Astrocyte of the spinal cord (primary cell): ENCODE measurements around the gene FOXK1.
"Not testable (repeated sequence)": the region's sequence is repeated elsewhere in the genome, so short reads cannot be mapped to it uniquely, and the experiment has no call there.

Experiments
- DNase-seq: peaks from one replicate; pipeline ENCODE4 v3.0.0; 2011; ENCODE audit warnings: low read depth, low spot score
- H3K4me3 ChIP-seq: 2 replicates; pipeline ENCODE4 v1.5.1; 2011; ENCODE audit warnings: low read depth, mild to moderate bottlenecking, low read length, moderate library complexity
- in situ Hi-C: cut with HindIII; loops from 2 replicates; pipeline ENCODE4 v1.10.0; 2017; ENCODE audit warnings: low sequenced_read_pairs
- TF ChIP-seq, protein P1 (sequence below): IDR thresholded peaks from 2 replicates; pipeline ENCODE4 v1.5.1; 2012; ENCODE audit warnings: low read depth, mild to moderate bottlenecking, low read length, inconsistent platforms

FOXK1 gene

DNA sequence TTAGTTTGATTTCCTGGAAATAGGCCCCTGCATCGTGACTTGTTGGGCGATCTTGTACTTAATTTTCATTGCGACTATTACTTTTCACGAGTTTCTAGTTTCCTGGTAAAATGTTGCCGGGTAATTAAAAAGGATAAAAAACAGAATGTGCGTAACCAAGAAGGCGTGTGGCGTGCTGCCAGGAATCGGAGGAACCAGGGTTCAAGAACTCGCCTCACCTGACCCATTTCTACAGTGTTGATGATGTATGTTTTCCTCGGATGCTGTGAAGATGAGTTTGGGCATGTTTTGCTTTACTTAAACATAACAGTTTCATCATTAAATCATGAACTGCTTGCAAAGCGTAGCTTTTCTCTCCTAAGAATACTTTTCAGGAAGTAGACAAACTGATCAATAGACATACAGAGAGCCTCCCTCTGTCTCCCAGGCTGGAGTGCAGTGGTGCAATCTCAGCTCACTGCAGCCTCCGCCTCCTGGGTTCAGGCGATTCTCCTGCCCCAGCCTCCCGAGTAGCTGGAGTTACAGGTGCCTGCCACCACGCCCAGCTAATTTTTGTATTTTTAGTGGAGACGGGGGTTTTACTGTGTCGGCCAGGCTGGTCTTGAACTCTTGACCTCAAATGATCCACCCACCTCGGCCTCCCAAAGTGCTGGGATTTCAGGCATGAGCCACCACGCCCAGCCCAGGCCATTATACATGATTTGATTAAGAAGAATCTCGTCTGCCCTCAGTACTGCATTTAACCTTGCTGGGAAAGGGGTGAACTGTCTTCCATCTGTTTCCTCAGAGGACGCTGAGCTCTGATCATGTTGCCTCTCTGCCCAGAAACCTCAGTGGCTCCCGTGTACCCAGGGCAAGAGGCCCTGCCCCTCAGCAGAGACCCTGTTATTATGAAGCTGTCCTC, 9.1 kb downstream of the FOXK1 start:
- no peak overlapping the region for H3K4me3 ChIP-seq
- in situ Hi-C loops: no loop called here
- TF ChIP-seq, protein P1, sequence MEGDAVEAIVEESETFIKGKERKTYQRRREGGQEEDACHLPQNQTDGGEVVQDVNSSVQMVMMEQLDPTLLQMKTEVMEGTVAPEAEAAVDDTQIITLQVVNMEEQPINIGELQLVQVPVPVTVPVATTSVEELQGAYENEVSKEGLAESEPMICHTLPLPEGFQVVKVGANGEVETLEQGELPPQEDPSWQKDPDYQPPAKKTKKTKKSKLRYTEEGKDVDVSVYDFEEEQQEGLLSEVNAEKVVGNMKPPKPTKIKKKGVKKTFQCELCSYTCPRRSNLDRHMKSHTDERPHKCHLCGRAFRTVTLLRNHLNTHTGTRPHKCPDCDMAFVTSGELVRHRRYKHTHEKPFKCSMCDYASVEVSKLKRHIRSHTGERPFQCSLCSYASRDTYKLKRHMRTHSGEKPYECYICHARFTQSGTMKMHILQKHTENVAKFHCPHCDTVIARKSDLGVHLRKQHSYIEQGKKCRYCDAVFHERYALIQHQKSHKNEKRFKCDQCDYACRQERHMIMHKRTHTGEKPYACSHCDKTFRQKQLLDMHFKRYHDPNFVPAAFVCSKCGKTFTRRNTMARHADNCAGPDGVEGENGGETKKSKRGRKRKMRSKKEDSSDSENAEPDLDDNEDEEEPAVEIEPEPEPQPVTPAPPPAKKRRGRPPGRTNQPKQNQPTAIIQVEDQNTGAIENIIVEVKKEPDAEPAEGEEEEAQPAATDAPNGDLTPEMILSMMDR: no peak
- DNase-seq: no peak

DNA sequence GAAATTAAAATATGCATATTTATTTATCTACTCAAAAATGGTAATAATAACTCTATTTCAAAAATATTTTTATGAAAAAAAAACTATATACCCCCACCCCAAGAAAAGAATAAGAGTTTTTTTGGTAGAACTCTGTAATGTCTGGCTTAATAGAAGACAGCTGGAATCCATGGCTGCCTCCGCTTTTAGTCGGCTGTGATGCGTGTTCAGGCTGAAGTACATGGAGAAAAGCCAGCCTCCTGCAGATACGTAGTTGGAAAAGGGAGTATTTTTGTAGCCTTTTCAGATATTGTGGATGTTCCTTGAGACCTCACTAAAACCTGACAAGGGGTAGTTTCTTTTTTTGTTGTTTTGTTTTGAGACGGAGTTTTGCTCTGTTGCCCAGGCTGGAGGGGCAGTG, 10.0 kb downstream of the FOXK1 start:
- in situ Hi-C loops: no loop called here
- H3K4me3 ChIP-seq: no peak overlapping the region
- DNase-seq: no peak
- TF ChIP-seq, protein P1: no peak

DNA sequence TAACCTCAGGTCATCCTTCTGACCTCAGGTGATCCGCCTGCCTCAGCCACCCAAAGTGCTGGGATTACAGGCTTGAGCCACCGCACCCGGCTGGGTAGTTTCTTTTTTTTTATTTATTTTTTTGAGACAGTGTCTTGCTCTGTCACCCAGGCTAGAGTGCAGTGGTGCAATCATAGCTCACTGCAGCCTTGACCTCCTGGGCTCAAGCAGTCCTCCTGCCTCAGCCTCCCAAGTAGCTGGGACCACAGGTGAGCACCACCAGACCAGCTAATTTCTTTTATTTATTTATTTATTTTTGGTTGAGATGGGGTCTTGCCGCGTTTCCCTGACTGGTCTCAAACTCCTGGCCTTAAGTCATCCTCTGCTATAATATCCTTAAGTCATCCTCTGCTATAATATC, 10.5 kb downstream of the FOXK1 start:
- H3K4me3 ChIP-seq, in situ Hi-C loops, DNase-seq: not testable (repeated sequence)

DNA sequence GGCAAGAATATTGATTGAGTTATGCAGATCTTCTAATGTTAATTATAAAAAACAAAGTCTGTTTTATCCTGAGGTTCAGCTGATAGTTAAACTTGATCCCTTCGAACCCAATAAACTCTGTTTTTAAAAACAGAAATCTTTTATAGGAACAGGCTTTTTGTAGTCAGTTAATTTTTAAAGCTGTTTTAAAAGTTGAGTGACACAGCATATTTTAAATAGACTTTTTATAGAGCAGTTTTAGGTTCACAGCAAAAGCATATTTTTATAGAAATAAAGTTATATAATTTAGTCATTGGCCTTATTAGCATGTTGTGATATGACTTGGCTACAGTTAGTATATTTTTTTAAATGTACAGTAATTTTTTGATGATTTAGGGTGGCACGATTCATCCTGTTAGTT, 11.1 kb downstream of the FOXK1 start:
- in situ Hi-C loops: no loop called here
- DNase-seq: no peak
- TF ChIP-seq, protein P1: no peak
- no peak overlapping the region for H3K4me3 ChIP-seq

DNA sequence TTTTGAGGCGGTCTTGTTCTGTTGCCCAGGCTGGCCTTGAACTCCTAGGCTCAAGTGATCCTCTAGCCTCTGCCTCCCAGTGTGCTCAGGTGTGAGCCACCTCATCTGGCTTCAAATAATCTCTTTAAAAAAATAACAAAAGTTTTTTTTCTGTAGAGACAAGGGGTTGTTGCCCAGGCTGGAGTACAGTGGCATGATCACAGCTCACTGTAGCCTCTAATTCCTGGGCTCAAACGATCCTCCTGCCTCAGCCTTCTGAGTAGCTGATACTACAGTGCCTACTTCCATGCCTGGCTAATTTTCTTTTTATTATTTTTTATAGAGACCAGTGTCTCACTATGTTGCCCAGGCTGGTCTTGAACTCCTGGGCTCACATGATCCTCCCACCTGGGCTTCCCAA, 11.7 kb downstream of the FOXK1 start:
- TF ChIP-seq, protein P1: no peak
- in situ Hi-C loops: no loop called here
- H3K4me3 ChIP-seq: no peak overlapping the region
- no peak for DNase-seq

DNA sequence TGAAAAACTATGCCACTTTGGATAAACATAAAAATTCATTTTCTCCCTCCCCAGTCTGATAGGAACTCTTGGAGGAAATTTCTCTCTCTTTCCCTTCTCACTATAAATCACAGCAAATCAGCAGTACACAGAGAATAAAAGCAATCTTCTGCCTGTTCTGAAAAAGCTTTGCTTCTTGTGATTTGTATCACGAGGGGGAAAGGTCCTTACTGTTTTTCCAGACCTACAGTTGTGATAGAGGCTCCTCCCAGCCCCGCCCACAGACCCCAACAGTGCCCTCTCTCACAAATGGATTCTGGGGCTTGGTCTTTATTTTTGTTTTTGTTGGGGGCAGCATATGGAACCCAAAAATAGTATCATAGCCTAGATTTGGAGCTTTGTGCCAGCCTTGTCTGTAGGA, 12.2 kb downstream of the FOXK1 start:
- TF ChIP-seq, protein P1: no peak
- H3K4me3 ChIP-seq: no peak overlapping the region
- DNase-seq: no peak
- in situ Hi-C loops: no loop called here

DNA sequence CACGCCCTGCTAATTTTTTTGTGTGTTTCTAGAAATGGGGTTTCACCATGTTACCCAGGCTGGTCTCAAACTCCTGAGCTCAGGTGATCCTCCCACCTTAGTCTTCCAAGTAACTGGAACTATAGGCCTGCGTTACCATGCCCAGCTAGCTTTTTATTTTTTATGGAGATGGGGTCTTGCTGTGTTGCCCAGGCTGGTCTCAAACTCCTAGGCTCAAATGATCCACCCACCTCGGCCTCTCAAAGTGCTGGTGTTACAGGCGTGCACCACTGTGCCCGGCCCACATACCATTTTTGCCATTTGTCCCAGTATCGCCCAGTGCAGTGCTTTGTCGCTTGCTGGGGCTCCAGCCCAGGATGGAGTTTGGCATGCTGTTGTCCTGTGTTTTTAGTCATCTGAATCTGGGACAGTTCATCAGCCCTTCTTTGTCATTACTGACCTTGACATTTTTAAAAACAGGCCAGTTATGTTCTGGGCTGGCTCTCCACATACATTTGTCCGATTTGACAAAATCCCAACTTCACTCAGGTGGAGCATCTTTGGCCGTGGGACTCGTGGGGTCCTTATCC, 16.7 kb downstream of the FOXK1 start:
- in situ Hi-C loops: no loop called here
- H3K4me3 ChIP-seq: no peak overlapping the region
- TF ChIP-seq, protein P1: no peak
- DNase-seq: no peak
